ENCODE data around the gene ELMO1. TPM values are rescaled to one million over a fixed set of nuclear protein-coding genes. Genes with fewer than 3 reads are reported as not detected.
A peak's percentile ranks its signal among the peaks of the same experiment; 100 is the strongest.

Gene ELMO1
- total RNA-seq, 1 donor from 2014 or later, result 53.8 TPM

DNA sequence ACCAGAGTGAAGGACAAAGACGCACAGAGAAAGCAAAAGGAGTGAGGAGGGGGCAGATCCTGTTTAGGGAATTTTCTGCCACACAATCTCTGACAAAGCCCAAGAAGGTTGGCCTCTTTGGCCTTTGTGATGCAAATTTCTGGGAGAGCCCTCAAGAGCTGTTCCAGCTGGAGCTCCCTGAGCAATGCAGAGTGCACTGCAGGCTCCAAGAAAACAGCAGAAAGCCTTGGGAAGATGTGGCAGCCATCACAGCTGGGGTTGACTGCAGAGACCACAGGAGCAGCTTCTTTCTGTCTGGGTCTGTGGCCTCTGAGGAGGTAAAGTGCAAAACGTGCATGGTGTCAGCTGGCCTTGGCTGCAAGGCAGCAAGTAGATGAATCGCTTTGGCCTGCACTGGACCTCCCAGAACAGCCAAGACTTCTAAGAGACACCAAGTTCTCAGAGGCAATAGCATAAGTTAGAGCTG, 200.2 kb downstream of the ELMO1 start:
- peak; percentile 28 for ATAC-seq
- no peaks in the 10 kb centered on the region for H3K27me3 ChIP-seq
- H3K27ac ChIP-seq, result no peak overlapping the region
- no peaks in the 10 kb centered on the region for H3K4me1 ChIP-seq
- intact Hi-C loops (cut with DNase I), result no loop called here
- no peaks in the 10 kb centered on the region for H3K9me3 ChIP-seq
- no peak for DNase-seq
- TF ChIP-seq, protein P1, sequence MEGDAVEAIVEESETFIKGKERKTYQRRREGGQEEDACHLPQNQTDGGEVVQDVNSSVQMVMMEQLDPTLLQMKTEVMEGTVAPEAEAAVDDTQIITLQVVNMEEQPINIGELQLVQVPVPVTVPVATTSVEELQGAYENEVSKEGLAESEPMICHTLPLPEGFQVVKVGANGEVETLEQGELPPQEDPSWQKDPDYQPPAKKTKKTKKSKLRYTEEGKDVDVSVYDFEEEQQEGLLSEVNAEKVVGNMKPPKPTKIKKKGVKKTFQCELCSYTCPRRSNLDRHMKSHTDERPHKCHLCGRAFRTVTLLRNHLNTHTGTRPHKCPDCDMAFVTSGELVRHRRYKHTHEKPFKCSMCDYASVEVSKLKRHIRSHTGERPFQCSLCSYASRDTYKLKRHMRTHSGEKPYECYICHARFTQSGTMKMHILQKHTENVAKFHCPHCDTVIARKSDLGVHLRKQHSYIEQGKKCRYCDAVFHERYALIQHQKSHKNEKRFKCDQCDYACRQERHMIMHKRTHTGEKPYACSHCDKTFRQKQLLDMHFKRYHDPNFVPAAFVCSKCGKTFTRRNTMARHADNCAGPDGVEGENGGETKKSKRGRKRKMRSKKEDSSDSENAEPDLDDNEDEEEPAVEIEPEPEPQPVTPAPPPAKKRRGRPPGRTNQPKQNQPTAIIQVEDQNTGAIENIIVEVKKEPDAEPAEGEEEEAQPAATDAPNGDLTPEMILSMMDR (IDR thresholded peaks at IDR 0.05), result no peak
- no peaks in the 10 kb centered on the region for H3K36me3 ChIP-seq
- no peak overlapping the region for H3K4me3 ChIP-seq

DNA sequence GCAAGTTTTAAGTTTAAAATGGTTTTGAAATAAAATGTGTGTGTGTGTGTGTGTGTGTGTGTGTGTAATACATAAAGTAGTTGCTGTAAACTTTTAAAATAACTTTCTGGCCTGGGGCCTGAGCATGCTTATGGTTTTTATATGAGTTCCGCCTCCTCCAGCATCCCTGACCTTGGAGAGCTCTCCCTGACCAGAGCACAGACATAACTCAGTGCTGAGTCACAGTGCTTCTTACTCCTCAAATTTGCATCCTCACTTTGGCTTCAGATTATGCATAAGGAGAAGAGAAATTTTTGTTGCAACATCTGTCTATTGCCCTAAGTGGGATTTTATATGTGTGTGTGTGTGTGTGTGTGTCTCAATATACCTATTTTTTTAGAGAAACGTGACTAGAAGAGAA, 200.8 kb downstream of the ELMO1 start:
- intact Hi-C loops (cut with DNase I), result no loop called here
- Histone ChIP-seq H3K27ac (no peak overlapping the region), H3K9me3 (no peaks in the 10 kb centered on the region), H3K27me3 (no peaks in the 10 kb centered on the region), H3K4me1 (no peaks in the 10 kb centered on the region), H3K36me3 (no peaks in the 10 kb centered on the region), H3K4me3 (no peak overlapping the region)
- ATAC-seq (peak; percentile 72), DNase-seq (no peak)
- TF ChIP-seq, protein P1 (IDR thresholded peaks at IDR 0.05), result no peak

DNA sequence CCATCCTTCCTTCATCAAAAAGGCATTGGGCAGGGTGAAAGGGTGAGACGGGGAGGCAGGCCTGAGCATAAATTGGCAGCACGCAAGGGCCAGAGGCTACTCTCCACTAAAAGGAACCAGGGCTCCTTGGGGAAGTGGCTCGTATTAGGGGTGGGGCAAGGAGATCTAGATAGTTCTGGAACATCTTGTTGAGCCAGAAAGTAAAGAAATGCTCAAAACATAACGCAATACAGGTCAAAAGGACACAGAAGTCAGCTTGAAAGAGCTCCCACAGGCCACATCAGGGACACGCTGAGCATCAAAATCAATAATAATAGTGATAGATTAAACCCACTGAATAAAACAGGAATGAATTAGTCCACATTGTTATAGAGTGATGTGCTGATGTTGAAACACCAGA, 203.1 kb downstream of the ELMO1 start:
- no peak overlapping the region for H3K27ac ChIP-seq
- no peaks in the 10 kb centered on the region for H3K27me3 ChIP-seq
- no peaks in the 10 kb centered on the region for H3K9me3 ChIP-seq
- H3K4me3 ChIP-seq, result no peak overlapping the region
- intact Hi-C loops (cut with DNase I), result no loop called here
- TF ChIP-seq, protein P1 (IDR thresholded peaks at IDR 0.05), result no peak
- H3K4me1 ChIP-seq, result no peaks in the 10 kb centered on the region
- DNase-seq, result no peak
- peak; percentile 88 for ATAC-seq
- no peaks in the 10 kb centered on the region for H3K36me3 ChIP-seq

DNA sequence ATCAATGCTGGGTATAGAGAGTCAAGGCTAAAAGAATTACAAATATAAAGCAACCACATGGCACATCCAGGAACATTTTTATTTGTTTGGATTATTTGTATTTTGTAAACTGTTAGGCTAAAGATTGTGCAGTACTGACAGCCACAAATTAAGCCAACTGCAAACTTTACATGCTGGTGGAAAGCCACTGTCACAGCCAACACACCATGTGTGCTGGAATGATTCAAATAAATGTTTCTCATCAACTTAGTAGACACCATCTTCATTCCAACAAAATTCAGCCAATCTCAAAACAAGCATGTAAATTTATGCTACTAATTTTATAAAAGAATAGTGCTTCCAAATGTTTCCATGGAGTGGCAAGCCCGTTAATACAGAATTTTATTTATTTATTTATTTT, 211.8 kb downstream of the ELMO1 start:
- no peak for ATAC-seq
- no peak for DNase-seq
- H3K36me3 ChIP-seq, result no peaks in the 10 kb centered on the region
- intact Hi-C loops (cut with DNase I), result no loop called here
- H3K9me3 ChIP-seq, result no peaks in the 10 kb centered on the region
- H3K27me3 ChIP-seq, result no peaks in the 10 kb centered on the region
- H3K4me3 ChIP-seq, result no peak overlapping the region
- no peaks in the 10 kb centered on the region for H3K4me1 ChIP-seq
- TF ChIP-seq, protein P1 (IDR thresholded peaks at IDR 0.05), result no peak
- H3K27ac ChIP-seq, result no peak overlapping the region

DNA sequence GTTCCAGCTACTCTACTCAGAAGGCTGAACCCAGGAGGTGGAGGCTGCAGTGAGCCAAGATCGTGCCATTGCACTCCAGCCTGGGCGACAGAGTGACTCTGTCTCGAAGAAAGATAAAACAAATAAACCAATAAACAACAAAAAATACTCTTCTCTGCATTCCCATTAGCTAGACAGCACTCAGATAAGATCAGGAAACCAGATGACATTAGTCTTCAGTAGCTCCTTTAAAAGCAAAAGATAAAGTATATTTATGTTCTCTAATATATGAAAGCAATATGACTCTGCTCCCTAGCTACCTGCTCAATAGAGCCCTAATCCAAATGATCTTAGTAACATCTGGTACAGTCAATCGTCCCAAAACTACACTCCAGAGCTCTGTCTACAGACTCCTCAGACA, 212.9 kb downstream of the ELMO1 start:
- TF ChIP-seq, protein P1 (IDR thresholded peaks at IDR 0.05), result no peak
- no peak for DNase-seq
- Histone ChIP-seq H3K27me3 (no peaks in the 10 kb centered on the region), H3K4me3 (no peak overlapping the region), H3K36me3 (no peaks in the 10 kb centered on the region), H3K27ac (no peak overlapping the region), H3K4me1 (no peaks in the 10 kb centered on the region), H3K9me3 (no peaks in the 10 kb centered on the region)
- intact Hi-C loops (cut with DNase I), result no loop called here
- no peak for ATAC-seq

DNA sequence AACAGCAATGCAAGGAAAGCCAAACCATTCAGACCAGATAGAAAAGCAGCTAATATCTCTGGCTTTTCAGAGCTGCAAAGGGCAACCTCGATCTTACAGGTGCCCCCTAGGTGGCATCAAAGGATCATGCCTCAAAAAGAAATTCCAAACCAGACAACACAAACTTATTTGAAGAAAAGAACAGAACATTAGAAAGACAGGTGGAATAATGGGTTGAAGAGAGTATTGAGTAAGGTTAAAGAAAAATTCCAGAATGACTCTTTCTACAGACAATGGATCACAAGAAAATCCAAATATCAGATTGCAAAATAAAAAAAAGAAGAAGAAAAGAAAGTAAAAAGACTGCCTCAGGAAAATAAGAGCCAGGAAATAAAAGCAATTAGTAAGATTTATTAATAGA, 213.7 kb downstream of the ELMO1 start:
- intact Hi-C loops (cut with DNase I), result no loop called here
- no peaks in the 10 kb centered on the region for H3K9me3 ChIP-seq
- DNase-seq (no peak), ATAC-seq (no peak)
- H3K27ac ChIP-seq, result no peak overlapping the region
- H3K4me1 ChIP-seq, result peaks cover 5% of the 10 kb centered on the region
- H3K27me3 ChIP-seq, result no peaks in the 10 kb centered on the region
- no peaks in the 10 kb centered on the region for H3K36me3 ChIP-seq
- no peak overlapping the region for H3K4me3 ChIP-seq
- TF ChIP-seq, protein P1 (IDR thresholded peaks at IDR 0.05), result peak; percentile 55
